Ovary (tissue), 9 donors: ENCODE data around the gene UGCG. TPM values are rescaled to one million over a fixed set of nuclear protein-coding genes. Genes with fewer than 3 reads are reported as not detected.

Source experiments
- DNase-seq, 5 donors: peaks; one replicate each; pipeline ENCODE4 v3.0.0-alpha.2; 2019 to 2020
- H3K27ac ChIP-seq, 2 donors: fragments of 200-600 bp; one replicate each; pipeline versions ENCODE4 v1.5.1 to v1.8.0; 2019 to 2022
- H3K27me3 ChIP-seq: fragments of 200-600 bp; one replicate; pipeline ENCODE4 v1.8.0; 2022
- H3K36me3 ChIP-seq: fragments of 200-600 bp; sonication (generic); one replicate; pipeline ENCODE4 v1.5.1; 2019
- H3K4me1 ChIP-seq: one replicate; pipeline ENCODE4 v1.8.1; 2013; ENCODE audit warnings: mild to moderate bottlenecking, moderate library complexity; ENCODE audit not compliant: insufficient read depth
- H3K4me3 ChIP-seq: fragments of 200-600 bp; sonication (generic); one replicate; pipeline ENCODE4 v1.5.1; 2017
- H3K9me3 ChIP-seq, 2 donors: fragments of 200-600 bp in 1 of 2; sonication (generic) in 1 of 2; one replicate each; pipeline versions ENCODE4 v1.5.1 to v1.8.1; 2013 to 2019; ENCODE audit warnings: mild to moderate bottlenecking in 1 of 2, moderate library complexity in 1 of 2
- EP300 ChIP-seq: sonication (generic); formaldehyde crosslinking; IDR thresholded peaks from one replicate; pipeline ENCODE4 v1.6.1; 2017; ENCODE audit warnings: antibody characterized with exemption
- POLR2A ChIP-seq: fragments of 450-650 bp; IDR thresholded peaks from one replicate; pipeline ENCODE4 v1.6.1; 2017; ENCODE audit warnings: antibody characterized with exemption, mild to moderate bottlenecking, moderate library complexity
- WGBS, 3 donors: extraction: QIAGEN DNeasy Blood & Tissue Kit in 1 of 3; methylation state at CpG; one replicate each; pipeline versions ENCODE4 v1.1.5 to v1.1.7; 2013 to 2017; 5-methylcytosine and 5-hydroxymethylcytosine counted together
- intact Hi-C, 4 donors: fragments of 100-400 bp; cut with DNase I; formaldehyde crosslinking; loops; one replicate each; pipeline versions ENCODE4 v1.11.0 to v1.15.1; 2022 to 2023
- polyA plus RNA-seq, 2 donors: library from polyadenylated mRNA; stranded (reverse); fragments of 200-250 nt in 1 of 2; fragments of 350-450 nt in 1 of 2; fragmentation: Illumina TruSeq in 1 of 2; extraction: RNeasy Lipid Tissue Mini Kit (QIAGEN cat#74804) in 1 of 2; gene quantifications; one replicate each; pipeline ENCODE4 v1.2.3, GENCODE V29; 2013 to 2014
- total RNA-seq, 7 donors: library from RNA; depleted of rRNA in 2 of 7; stranded (reverse); fragments of >200 nt in 2 of 7; fragmentation: NEBNext Ultra II Directional in 3 of 7; extraction: Animal tissue kit (Norgen Biotek cat#: 25700) in 3 of 7; gene quantifications; one replicate each; pipeline versions ENCODE4 v1.1.0 to v1.2.4, GENCODE V29; 2016 to 2023
- TF ChIP-seq, protein P1 (sequence below), 3 donors: fragments of 450-650 bp in 2 of 3; fragments of 200-600 bp in 1 of 3; IDR thresholded peaks; one replicate each; pipeline versions ENCODE4 v1.5.1 to v1.8.0; 2016 to 2022; ENCODE audit warnings: antibody characterized with exemption in 3 of 3, mild to moderate bottlenecking in 1 of 3
- donor health status: DM: no; HTN: no; CAD: no; lungs with moderate emphysema.
- donor health status: DM: no; HTN: no; CAD: no.
- donor health status: Bipolar disorder and iron deficiency.
- donor health status: DM: yes; HTN: yes; CAD: no.
- donor health status: DM: no; HTN: no; CAD: no.
- donor health status: DM: yes; HTN: yes; CAD: no.

The UGCG gene
- total and polyA plus RNA-seq, 9 donors: 13.1 to 74.1 (median 19.8) TPM

DNA sequence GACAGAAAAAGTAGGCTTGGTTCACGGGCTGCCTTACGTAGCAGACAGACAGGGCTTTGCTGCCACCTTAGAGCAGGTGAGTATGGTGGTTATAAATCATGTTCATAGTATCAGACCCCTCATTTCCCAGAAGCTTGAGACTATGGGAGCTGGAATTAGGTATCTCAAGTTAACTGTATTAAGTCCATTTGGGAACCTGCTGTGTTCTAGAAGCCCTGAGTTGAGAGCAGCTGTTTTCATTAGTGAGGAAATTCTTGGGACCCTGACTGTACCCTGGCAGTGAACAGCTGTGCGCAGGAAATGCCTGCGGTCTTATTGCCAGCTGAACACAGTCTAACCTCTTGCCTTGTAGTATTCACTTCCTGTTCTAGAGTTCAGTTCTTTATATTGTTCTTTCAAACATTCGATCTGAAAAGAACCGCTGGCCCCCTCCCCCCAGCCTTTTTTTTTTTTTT, 29.8 kb downstream of the UGCG start:
- H3K9me3 ChIP-seq: no peaks in the 10 kb centered on the region
- H3K27ac ChIP-seq: no peak overlapping the region
- WGBS, 3 donors: 80 to 89% (median 80%) methylated on average over 6 of the region's 6 CpGs
- intact Hi-C loops: no loop called here
- H3K4me3 ChIP-seq: no peak overlapping the region
- no peaks in the 10 kb centered on the region for H3K27me3 ChIP-seq
- no peak for TF ChIP-seq POLR2A
- no peak for TF ChIP-seq EP300
- TF ChIP-seq, protein P1, sequence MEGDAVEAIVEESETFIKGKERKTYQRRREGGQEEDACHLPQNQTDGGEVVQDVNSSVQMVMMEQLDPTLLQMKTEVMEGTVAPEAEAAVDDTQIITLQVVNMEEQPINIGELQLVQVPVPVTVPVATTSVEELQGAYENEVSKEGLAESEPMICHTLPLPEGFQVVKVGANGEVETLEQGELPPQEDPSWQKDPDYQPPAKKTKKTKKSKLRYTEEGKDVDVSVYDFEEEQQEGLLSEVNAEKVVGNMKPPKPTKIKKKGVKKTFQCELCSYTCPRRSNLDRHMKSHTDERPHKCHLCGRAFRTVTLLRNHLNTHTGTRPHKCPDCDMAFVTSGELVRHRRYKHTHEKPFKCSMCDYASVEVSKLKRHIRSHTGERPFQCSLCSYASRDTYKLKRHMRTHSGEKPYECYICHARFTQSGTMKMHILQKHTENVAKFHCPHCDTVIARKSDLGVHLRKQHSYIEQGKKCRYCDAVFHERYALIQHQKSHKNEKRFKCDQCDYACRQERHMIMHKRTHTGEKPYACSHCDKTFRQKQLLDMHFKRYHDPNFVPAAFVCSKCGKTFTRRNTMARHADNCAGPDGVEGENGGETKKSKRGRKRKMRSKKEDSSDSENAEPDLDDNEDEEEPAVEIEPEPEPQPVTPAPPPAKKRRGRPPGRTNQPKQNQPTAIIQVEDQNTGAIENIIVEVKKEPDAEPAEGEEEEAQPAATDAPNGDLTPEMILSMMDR (IDR thresholded peaks at IDR 0.05): no peak
- no peaks in the 10 kb centered on the region for H3K36me3 ChIP-seq
- H3K4me1 ChIP-seq: no peaks in the 10 kb centered on the region
- no peak for DNase-seq

DNA sequence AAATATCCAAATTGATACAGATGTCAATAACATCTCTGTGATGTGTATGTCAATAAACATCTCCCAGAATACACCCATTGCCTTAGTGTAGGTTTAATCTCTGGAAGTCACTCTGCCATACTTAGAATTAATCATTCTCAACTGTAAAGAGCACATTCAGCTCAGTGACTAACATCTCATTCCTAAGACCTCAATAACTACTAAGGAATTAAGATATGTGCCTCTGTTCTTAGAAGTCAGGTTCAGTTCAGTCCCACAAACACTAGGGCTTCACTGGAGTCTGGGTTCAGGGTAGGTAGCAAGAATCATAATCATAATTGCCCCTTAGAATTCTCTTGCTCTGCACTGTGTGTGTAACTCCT, 31.7 kb downstream of the UGCG start:
- Histone ChIP-seq H3K27me3 (no peaks in the 10 kb centered on the region), H3K4me1 (no peaks in the 10 kb centered on the region), H3K4me3 (no peak overlapping the region), H3K36me3 (no peaks in the 10 kb centered on the region), H3K27ac (no peak overlapping the region), H3K9me3 (no peaks in the 10 kb centered on the region)
- DNase-seq: no peak
- TF ChIP-seq POLR2A: no peak
- TF ChIP-seq, protein P1 (IDR thresholded peaks at IDR 0.05): no peak
- TF ChIP-seq EP300: no peak
- intact Hi-C loops: no loop called here

DNA sequence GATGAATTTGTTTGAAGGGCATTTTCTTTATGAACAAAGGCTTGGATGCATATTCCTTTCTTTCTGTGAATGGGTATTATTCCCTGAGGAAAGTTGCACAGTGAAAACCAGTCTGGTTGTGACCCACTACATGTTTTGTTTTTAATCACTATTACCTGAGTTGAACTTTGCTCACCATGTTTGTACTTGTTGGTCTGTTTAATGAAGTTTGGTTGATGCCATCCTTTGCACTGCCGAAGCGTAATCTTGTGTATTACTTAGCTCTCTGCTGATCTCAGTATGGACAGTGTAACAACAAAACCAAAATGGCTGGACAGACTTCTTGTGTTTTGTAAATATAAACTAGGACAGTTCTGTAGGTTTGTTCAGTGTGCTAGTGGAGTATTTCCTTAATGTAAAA, 38.1 kb downstream of the UGCG start:
- Histone ChIP-seq H3K4me3 (no peak overlapping the region), H3K27ac (no peak overlapping the region), H3K4me1 (peaks cover 3% of the 10 kb centered on the region), H3K36me3 (no peaks in the 10 kb centered on the region), H3K9me3 (no peaks in the 10 kb centered on the region), H3K27me3 (no peaks in the 10 kb centered on the region)
- 97 to 99% (median 98%) methylated on average over 2 of the region's 2 CpGs for WGBS, 3 donors
- intact Hi-C loops: no loop called here
- DNase-seq: no peak
- TF ChIP-seq POLR2A: no peak
- TF ChIP-seq EP300: no peak
- TF ChIP-seq, protein P1 (IDR thresholded peaks at IDR 0.05): no peak

DNA sequence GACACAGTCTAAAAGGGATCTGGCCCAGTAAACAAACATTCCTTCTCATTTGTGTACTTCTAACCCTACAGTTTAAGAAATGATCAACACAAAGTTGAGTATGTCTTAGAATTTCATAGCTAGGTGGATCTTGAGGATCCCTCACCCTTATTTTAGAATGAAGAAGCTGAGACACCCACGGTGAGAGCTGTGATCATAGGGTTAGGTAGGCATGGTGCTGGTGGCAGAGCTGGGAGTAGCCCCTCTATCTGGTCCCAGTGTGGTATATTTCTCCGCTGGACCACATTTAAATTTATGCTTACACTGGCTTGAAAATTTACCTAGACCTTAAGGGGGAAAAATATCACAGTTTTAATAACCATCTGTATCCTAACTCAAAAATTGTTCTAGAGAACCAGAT, 39.8 kb downstream of the UGCG start:
- Histone ChIP-seq H3K36me3 (no peaks in the 10 kb centered on the region), H3K9me3 (no peaks in the 10 kb centered on the region), H3K27me3 (no peaks in the 10 kb centered on the region), H3K27ac (no peak overlapping the region), H3K4me3 (no peak overlapping the region), H3K4me1 (peaks cover 3% of the 10 kb centered on the region)
- WGBS, 3 donors: 98 to 100% (median 99%) methylated on average over 2 of the region's 2 CpGs
- no peak for DNase-seq
- TF ChIP-seq, protein P1 (IDR thresholded peaks at IDR 0.05): no peak
- no peak for TF ChIP-seq POLR2A
- no peak for TF ChIP-seq EP300
- intact Hi-C loops: no loop called here

DNA sequence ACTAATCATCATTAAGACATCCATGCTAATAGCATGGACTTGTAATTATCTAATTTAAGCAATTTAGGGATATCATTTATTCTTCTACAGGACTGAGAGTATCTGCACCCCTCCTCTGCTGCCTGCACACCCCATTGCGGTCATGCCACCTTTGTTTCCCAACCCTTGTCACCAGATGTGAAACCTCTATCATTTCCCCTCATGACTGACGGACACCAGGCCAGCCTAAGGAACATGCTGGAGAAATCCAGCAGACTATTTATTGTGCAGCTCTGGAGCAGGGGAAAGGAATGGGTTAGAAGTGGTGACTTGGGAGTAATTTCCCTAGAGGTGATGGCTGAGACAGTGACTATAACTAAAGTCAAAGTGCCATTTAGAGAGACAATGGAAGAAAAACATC, 40.7 kb downstream of the UGCG start:
- intact Hi-C loops: no loop called here
- Histone ChIP-seq H3K27me3 (no peaks in the 10 kb centered on the region), H3K36me3 (no peaks in the 10 kb centered on the region), H3K27ac (no peak overlapping the region), H3K9me3 (no peaks in the 10 kb centered on the region), H3K4me1 (peaks cover 3% of the 10 kb centered on the region), H3K4me3 (no peak overlapping the region)
- no peak for TF ChIP-seq EP300
- TF ChIP-seq, protein P1 (IDR thresholded peaks at IDR 0.05): no peak
- TF ChIP-seq POLR2A: no peak
- 94 to 97% (median 96%) methylated on average over 2 of the region's 2 CpGs for WGBS, 3 donors
- no peak for DNase-seq
